Measurements from ENCODE around the gene PAWR.
"Not testable (repeated sequence)": the region's sequence is repeated elsewhere in the genome, so short reads cannot be mapped to it uniquely, and the experiment has no call there.

PAWR gene

GRCh38 chr12:79686171-79686570 lies 4.6 kb downstream of the PAWR start:
- DNase-seq, result no peak

GRCh38 chr12:79685068-79685467 lies 5.7 kb downstream of the PAWR start:
- no peak for DNase-seq

GRCh38 chr12:79684338-79684737 lies 6.4 kb downstream of the PAWR start:
- DNase-seq, result not testable (repeated sequence)

- no peak for DNase-seq
These were observed 8.2 kb downstream of the PAWR start for GRCh38 chr12:79682593-79682992.

GRCh38 chr12:79681008-79681590 lies 9.7 kb downstream of the PAWR start:
- no peak for DNase-seq

GRCh38 chr12:79680051-79680450 lies 10.7 kb downstream of the PAWR start:
- DNase-seq, result no peak

GRCh38 chr12:79678306-79678705 lies 12.5 kb downstream of the PAWR start:
- no peak for DNase-seq

GRCh38 chr12:79677672-79678071 lies 13.1 kb downstream of the PAWR start:
- no peak for DNase-seq

GRCh38 chr12:79676579-79676978 lies 14.2 kb downstream of the PAWR start:
- DNase-seq, result no peak

GRCh38 chr12:79674629-79675028 lies 16.1 kb downstream of the PAWR start:
- DNase-seq, result no peak

- DNase-seq, result no peak
These were observed 17.4 kb downstream of the PAWR start for GRCh38 chr12:79673354-79673753.

GRCh38 chr12:79668113-79668512 lies 22.7 kb downstream of the PAWR start:
- DNase-seq, result no peak

- no peak for DNase-seq
These were observed 25.4 kb downstream of the PAWR start for GRCh38 chr12:79665212-79665887.

GRCh38 chr12:79664518-79664917 lies 26.2 kb downstream of the PAWR start:
- no peak for DNase-seq

- no peak for DNase-seq
These were observed 28.5 kb downstream of the PAWR start for GRCh38 chr12:79662046-79662811.

GRCh38 chr12:79661629-79662028 lies 29.1 kb downstream of the PAWR start:
- no peak for DNase-seq

- no peak for DNase-seq
These were observed 30.8 kb downstream of the PAWR start for GRCh38 chr12:79659961-79660431.

- no peak for DNase-seq
These were observed 32.5 kb downstream of the PAWR start for GRCh38 chr12:79658221-79658620.

GRCh38 chr12:79657136-79657535 lies 33.6 kb downstream of the PAWR start:
- DNase-seq, result no peak

- DNase-seq, result no peak
These were observed 35.7 kb downstream of the PAWR start for GRCh38 chr12:79655036-79655435.

GRCh38 chr12:79652521-79652920 lies 38.2 kb downstream of the PAWR start:
- DNase-seq, result no peak

- no peak for DNase-seq
These were observed 40.3 kb downstream of the PAWR start for GRCh38 chr12:79650440-79650839.

GRCh38 chr12:79648881-79649280 lies 41.9 kb downstream of the PAWR start:
- no peak for DNase-seq

- DNase-seq, result not testable (repeated sequence)
These were observed 43.9 kb downstream of the PAWR start for GRCh38 chr12:79646843-79647242.
